Activated B cell treated with CpG ODN at 0.5 μM for 24 hours (primary cell): ENCODE results near the gene RCOR1. TPM values are rescaled to one million over a fixed set of nuclear protein-coding genes. Genes with fewer than 3 reads are reported as not detected.
A peak's percentile ranks its signal among the peaks of the same experiment; 100 is the strongest.
"Not testable (repeated sequence)": the region's sequence is repeated elsewhere in the genome, so short reads cannot be mapped to it uniquely, and the experiment has no call there.

Experiments used
- ATAC-seq: fragments of 200-7000 bp; cut with Tn5 transposase; one replicate; pipeline ENCODE4 v1.10.0; 2021; ENCODE audit warnings: low read depth, mild to moderate bottlenecking, moderate library complexity
- CTCF ChIA-PET: fragments of 350-600 bp; sonication (Branson Sonifier 250); formaldehyde crosslinking; loops from one replicate; lab custom pipeline; 2021; ENCODE audit warnings: antibody characterized with exemption; lab: Charles Lee
- POLR2A ChIA-PET: fragments of 350-600 bp; sonication (Branson Sonifier 250); formaldehyde crosslinking; loops from one replicate; lab custom pipeline; 2021; ENCODE audit warnings: antibody characterized with exemption; lab: Charles Lee
- DNase-seq: peaks from one replicate; pipeline ENCODE4 v3.0.0; 2022
- H3K27ac Mint-ChIP-seq: one replicate; pipeline ENCODE4 v1.8.0; 2020; ENCODE audit warnings: mixed read lengths
- H3K27me3 Mint-ChIP-seq: one replicate; pipeline ENCODE4 v1.8.0; 2021; ENCODE audit warnings: mixed read lengths
- H3K36me3 Mint-ChIP-seq: one replicate; pipeline ENCODE4 v1.8.0; 2021; ENCODE audit warnings: low read depth, mixed read lengths
- H3K4me1 Mint-ChIP-seq: one replicate; pipeline ENCODE4 v1.8.0; 2021; ENCODE audit warnings: mixed read lengths
- H3K4me3 Mint-ChIP-seq: one replicate; pipeline ENCODE4 v1.8.0; 2020; ENCODE audit warnings: mild to moderate bottlenecking, mixed read lengths
- H3K9me3 Mint-ChIP-seq: one replicate; pipeline ENCODE4 v1.8.0; 2020; ENCODE audit warnings: mixed read lengths
- intact Hi-C: fragments of 100-400 bp; cut with micrococcal nuclease; formaldehyde crosslinking; loops from one replicate; pipeline ENCODE4 v1.15.1; 2024
- total RNA-seq: library from RNA; stranded (reverse); gene quantifications from 2 replicates; pipeline ENCODE4 v1.2.3, GENCODE V29; 2022
- TF ChIP-seq, protein P1 (sequence below): fragments of 200-600 bp; IDR thresholded peaks from one replicate; pipeline ENCODE4 v1.8.0; 2022; ENCODE audit warnings: antibody characterized with exemption, mild to moderate bottlenecking

Gene RCOR1
- total RNA-seq, 1 donor from 2014 or later, result 23.0 TPM

DNA sequence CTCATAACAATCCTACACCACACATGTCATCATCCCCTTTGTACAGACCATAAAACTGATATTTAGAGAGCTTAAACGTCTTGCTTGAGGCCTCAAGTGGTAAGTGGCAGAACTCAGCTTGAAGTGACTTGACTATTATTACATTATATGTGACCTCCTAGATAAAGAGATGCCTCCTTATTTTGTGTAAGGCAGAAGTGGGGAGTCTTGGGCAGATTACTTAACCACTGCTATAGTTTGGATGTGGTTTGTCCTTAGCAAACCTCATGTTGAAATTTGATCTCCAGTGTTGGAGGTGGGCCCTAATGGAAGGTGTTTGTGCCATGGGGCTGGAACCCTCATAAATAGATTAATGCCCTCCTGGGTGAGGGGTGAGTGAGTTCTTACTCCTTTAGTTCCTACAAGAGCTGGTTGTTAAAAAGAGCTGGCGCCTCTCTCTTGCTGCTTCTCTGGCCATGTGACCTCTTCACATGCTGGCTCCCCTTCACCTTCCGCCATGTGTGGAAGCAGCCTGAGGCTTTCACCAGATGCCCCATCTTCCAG lies 37.4 kb downstream of the RCOR1 start:
- DNase-seq, result no peak
- intact Hi-C loops, result loop anchor here (5.0 kb wide), 1 partner anchor 38 kb away; the partner anchor contains the start of gene RCOR1
- Mint-ChIP-seq H3K9me3 (no peaks in the 10 kb centered on the region), H3K4me1 (peaks cover 53% of the 10 kb centered on the region), H3K27ac (peak overlapping the region; percentile 59), H3K36me3 (peaks cover 10% of the 10 kb centered on the region), H3K27me3 (no peaks in the 10 kb centered on the region), H3K4me3 (no peak overlapping the region)
- TF ChIP-seq, protein P1, sequence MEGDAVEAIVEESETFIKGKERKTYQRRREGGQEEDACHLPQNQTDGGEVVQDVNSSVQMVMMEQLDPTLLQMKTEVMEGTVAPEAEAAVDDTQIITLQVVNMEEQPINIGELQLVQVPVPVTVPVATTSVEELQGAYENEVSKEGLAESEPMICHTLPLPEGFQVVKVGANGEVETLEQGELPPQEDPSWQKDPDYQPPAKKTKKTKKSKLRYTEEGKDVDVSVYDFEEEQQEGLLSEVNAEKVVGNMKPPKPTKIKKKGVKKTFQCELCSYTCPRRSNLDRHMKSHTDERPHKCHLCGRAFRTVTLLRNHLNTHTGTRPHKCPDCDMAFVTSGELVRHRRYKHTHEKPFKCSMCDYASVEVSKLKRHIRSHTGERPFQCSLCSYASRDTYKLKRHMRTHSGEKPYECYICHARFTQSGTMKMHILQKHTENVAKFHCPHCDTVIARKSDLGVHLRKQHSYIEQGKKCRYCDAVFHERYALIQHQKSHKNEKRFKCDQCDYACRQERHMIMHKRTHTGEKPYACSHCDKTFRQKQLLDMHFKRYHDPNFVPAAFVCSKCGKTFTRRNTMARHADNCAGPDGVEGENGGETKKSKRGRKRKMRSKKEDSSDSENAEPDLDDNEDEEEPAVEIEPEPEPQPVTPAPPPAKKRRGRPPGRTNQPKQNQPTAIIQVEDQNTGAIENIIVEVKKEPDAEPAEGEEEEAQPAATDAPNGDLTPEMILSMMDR, result no peak
- ATAC-seq, result no peak
- POLR2A ChIA-PET, result interaction anchor here (0.9 kb wide), 1 partner anchor 16 kb away, joined by 3 read pairs; no protein-coding TSS in a partner anchor
- CTCF ChIA-PET, result interaction anchor here (1.5 kb wide), 1 partner anchor 35 kb away, joined by 4 read pairs; no protein-coding TSS in a partner anchor

- ChIA-PET POLR2A (interaction anchor here (0.6 kb wide), 1 partner anchor 33 kb away, joined by 7 read pairs; no protein-coding TSS in a partner anchor), CTCF (interaction anchor here (1.5 kb wide), 1 partner anchor 36 kb away, joined by 4 read pairs; no protein-coding TSS in a partner anchor)
- Mint-ChIP-seq H3K27ac (peak overlapping the region; percentile 59), H3K4me3 (no peak overlapping the region), H3K36me3 (peaks cover 10% of the 10 kb centered on the region), H3K9me3 (no peaks in the 10 kb centered on the region), H3K27me3 (no peaks in the 10 kb centered on the region), H3K4me1 (peaks cover 51% of the 10 kb centered on the region)
- intact Hi-C loops, result no loop called here
- DNase-seq (no peak), ATAC-seq (no peak)
- TF ChIP-seq, protein P1, result no peak
Measured at GRCh38 chr14:102630405-102630804, 38.0 kb downstream of the RCOR1 start.

GRCh38 chr14:102630881-102631280 lies 38.4 kb downstream of the RCOR1 start:
- Mint-ChIP-seq H3K27me3 (no peaks in the 10 kb centered on the region), H3K4me1 (peaks cover 46% of the 10 kb centered on the region), H3K4me3 (no peak overlapping the region), H3K36me3 (peaks cover 10% of the 10 kb centered on the region), H3K9me3 (no peaks in the 10 kb centered on the region), H3K27ac (no peak overlapping the region)
- CTCF ChIA-PET, result no interaction called here
- DNase-seq, result no peak
- ATAC-seq, result no peak
- POLR2A ChIA-PET, result interaction anchor here (0.6 kb wide), 1 partner anchor 33 kb away, joined by 7 read pairs; no protein-coding TSS in a partner anchor
- intact Hi-C loops, result no loop called here
- TF ChIP-seq, protein P1, result no peak

DNA sequence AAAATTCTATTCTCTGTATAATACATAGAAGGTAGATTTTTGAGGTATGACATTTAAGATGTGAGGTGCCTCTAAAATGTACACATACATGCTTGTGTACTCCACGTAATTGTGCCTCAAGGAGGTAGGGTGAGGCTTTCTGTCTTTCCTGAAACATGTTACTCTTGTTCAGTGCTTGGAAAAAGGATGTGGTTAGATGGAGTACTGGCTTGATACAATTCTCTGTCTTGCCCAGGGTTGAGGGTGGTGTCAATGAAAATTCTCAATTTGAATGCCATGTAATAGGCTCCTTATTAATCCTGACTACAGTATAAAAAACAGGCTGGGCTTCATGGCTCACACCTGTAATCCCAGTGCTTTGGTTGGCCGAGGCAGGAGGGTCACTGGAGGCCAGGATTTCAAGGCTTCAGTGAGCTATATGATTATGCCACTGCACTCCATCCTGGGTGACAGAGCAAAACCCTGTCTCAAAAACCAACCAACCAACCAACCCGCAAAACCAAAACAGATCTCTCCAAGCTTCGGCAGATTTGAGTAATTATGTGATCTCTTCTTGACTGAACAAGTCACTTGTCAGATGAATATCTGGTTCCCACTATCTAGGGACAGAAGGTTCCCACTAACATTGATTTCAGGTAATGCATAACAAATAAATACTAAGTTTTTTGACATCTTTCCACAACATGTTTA lies 41.6 kb downstream of the RCOR1 start:
- Mint-ChIP-seq H3K36me3 (peaks cover 10% of the 10 kb centered on the region), H3K4me3 (no peak overlapping the region), H3K9me3 (no peaks in the 10 kb centered on the region), H3K27me3 (no peaks in the 10 kb centered on the region), H3K4me1 (peaks cover 23% of the 10 kb centered on the region), H3K27ac (no peak overlapping the region)
- ChIA-PET CTCF (no interaction called here), POLR2A (interaction anchor here (0.5 kb wide), 1 partner anchor 895 kb away, joined by 3 read pairs; the partner anchor contains the start of gene TRMT61A)
- ATAC-seq (peak; percentile 10), DNase-seq (no peak)
- intact Hi-C loops, result no loop called here
- TF ChIP-seq, protein P1, result no peak

GRCh38 chr14:102639611-102640010 lies 47.2 kb downstream of the RCOR1 start:
- H3K4me1 Mint-ChIP-seq, result peaks cover 37% of the 10 kb centered on the region
- POLR2A ChIA-PET, H3K9me3 Mint-ChIP-seq, H3K4me3 Mint-ChIP-seq, DNase-seq, H3K36me3 Mint-ChIP-seq, ATAC-seq, CTCF ChIA-PET, H3K27me3 Mint-ChIP-seq, H3K27ac Mint-ChIP-seq: not testable (repeated sequence)
- intact Hi-C loops, result loop anchor here (5.0 kb wide), 1 partner anchor 32 kb away; no protein-coding TSS in a partner anchor
